Astrocyte of the cerebellum (primary cell): ENCODE results near the gene ABHD12.

Experiments used
- DNase-seq: peaks from one replicate; pipeline ENCODE4 v3.0.0-alpha.2; 2011; ENCODE audit warnings: low read depth
- H3K4me3 ChIP-seq: 2 replicates; pipeline ENCODE4 v1.5.1; 2011; ENCODE audit warnings: mild to moderate bottlenecking, low read depth, low read length, moderate library complexity
- CTCF ChIP-seq: IDR thresholded peaks from 2 replicates; pipeline ENCODE4 v1.5.1; 2012; ENCODE audit warnings: low read length, low read depth, moderate library complexity, mild to moderate bottlenecking; ENCODE audit errors: missing control alignments
- in situ Hi-C: cut with HindIII; loops from 2 replicates; pipeline ENCODE4 v1.10.0; 2017; ENCODE audit warnings: low sequenced_read_pairs

ABHD12 gene

GRCh38 chr20:25325073-25325472, 65.6 kb downstream of the ABHD12 start:
- H3K4me3 ChIP-seq = no peak overlapping the region
- in situ Hi-C loops = no loop called here
- no peak for TF ChIP-seq CTCF
- DNase-seq = no peak

- H3K4me3 ChIP-seq = no peak overlapping the region
- DNase-seq = no peak
- in situ Hi-C loops = no loop called here
- TF ChIP-seq CTCF = no peak
Measured at GRCh38 chr20:25324412-25324811, 66.2 kb downstream of the ABHD12 start.

- H3K4me3 ChIP-seq = no peak overlapping the region
- DNase-seq = no peak
- TF ChIP-seq CTCF = no peak
- in situ Hi-C loops = no loop called here
Measured at GRCh38 chr20:25323496-25324246, 67.0 kb downstream of the ABHD12 start.

GRCh38 chr20:25321991-25322390, 68.6 kb downstream of the ABHD12 start:
- no peak overlapping the region for H3K4me3 ChIP-seq
- in situ Hi-C loops = no loop called here
- TF ChIP-seq CTCF = no peak
- DNase-seq = no peak

GRCh38 chr20:25321262-25321831, 69.3 kb downstream of the ABHD12 start:
- DNase-seq = no peak
- no peak for TF ChIP-seq CTCF
- in situ Hi-C loops = no loop called here
- no peak overlapping the region for H3K4me3 ChIP-seq

GRCh38 chr20:25320035-25320800, 70.4 kb downstream of the ABHD12 start:
- DNase-seq = no peak
- no peak overlapping the region for H3K4me3 ChIP-seq
- TF ChIP-seq CTCF = no peak
- in situ Hi-C loops = no loop called here
